K562 (cell line): ENCODE results near the gene DEDD2. TPM values are rescaled to one million over a fixed set of nuclear protein-coding genes. Genes with fewer than 3 reads are reported as not detected.

Source experiments
- ATAC-seq: fragments of 200-7000 bp; cut with Tn5 transposase; 3 replicates; pipeline ENCODE4 v1.9.1; 2020; ENCODE audit warnings: moderate library complexity
- BruUV-seq: library from RNA; stranded (reverse); fragments of 400-500 nt; replicated peaks from 2 replicates; lab custom pipeline; 2021; lab: Mats Ljungman, UMichigan
- CTCF ChIA-PET: fragments of 300-600 bp; formaldehyde crosslinking; extraction: SDS; loops from one replicate; lab custom pipeline; 2021; ENCODE audit warnings: low intra/inter-chr PET ratio; lab: Yijun Ruan, JAX
- POLR2A ChIA-PET: fragments of 300-600, 350-650 bp; sonication (Branson Sonifier 250); formaldehyde crosslinking; extraction: SDS; loops from one replicate; lab custom pipeline; 2021; ENCODE audit warnings: antibody characterized with exemption, inconsistent platforms; lab: Yijun Ruan, JAX
- DNase-seq, 4 experiments: peaks; one replicate each; pipeline versions ENCODE4 v3.0.0 to v3.0.0-alpha.2; 2011 to 2018; ENCODE audit warnings: low spot score in 3 of 4, mixed read lengths in 3 of 4; ENCODE audit errors: extremely low read depth in 1 of 4
- FAIRE-seq: peaks from 2 replicates; lab custom pipeline; 2011; peaks lifted over from hg19 to GRCh38; lab: Jason Lieb, UNC
- H2AFZ ChIP-seq: 2 replicates; pipeline ENCODE4 v1.6.0; 2011; ENCODE audit warnings: low read depth, low read length, control low read depth, inconsistent platforms
- H3K27ac ChIP-seq: fragments of 200-600 bp; 3 replicates; pipeline ENCODE4 v1.8.0; 2011; ENCODE audit warnings: low read depth, mild to moderate bottlenecking, control low read depth, inconsistent platforms, low read length, moderate library complexity, mixed read lengths; ENCODE audit errors: extremely low read depth
- H3K27me3 ChIP-seq, 2 experiments: fragments of 300-600 bp in 1 of 2; 2 replicates in 1 of 2; 3 replicates in 1 of 2; pipeline versions ENCODE4 v1.6.0 to v1.8.0; 2011; ENCODE audit warnings: inconsistent platforms in 2 of 2, low read length in 2 of 2, mild to moderate bottlenecking in 1 of 2, mixed read lengths in 1 of 2, moderate library complexity in 1 of 2; ENCODE audit not compliant: control insufficient read depth in 2 of 2, insufficient read depth in 2 of 2
- H3K36me3 ChIP-seq: fragments of 300-600 bp; 3 replicates; pipeline ENCODE4 v1.8.0; 2011; ENCODE audit warnings: mild to moderate bottlenecking, low read length, inconsistent platforms; ENCODE audit not compliant: control insufficient read depth, insufficient read depth
- H3K4me1 ChIP-seq, 2 experiments: fragments of 200-600 bp in 1 of 2; replicated peaks in 1 of 2; 2 replicates in 1 of 2; 3 replicates in 1 of 2; pipeline versions ENCODE4 v1.5.1 to v1.8.0; 2011; ENCODE audit warnings: inconsistent platforms in 2 of 2, low read length in 2 of 2, mild to moderate bottlenecking in 1 of 2, mixed read lengths in 1 of 2, moderate library complexity in 1 of 2; ENCODE audit not compliant: control insufficient read depth in 2 of 2, insufficient read depth in 2 of 2
- H3K4me2 ChIP-seq: 2 replicates; pipeline ENCODE4 v1.6.1; 2011; ENCODE audit warnings: low read length, control low read depth, inconsistent platforms, mixed read lengths; ENCODE audit not compliant: insufficient read depth
- H3K4me3 ChIP-seq: fragments of 200-600 bp; sonication (generic), shearing (Covaris generic); 2 replicates; pipeline ENCODE4 v1.5.1; 2016; ENCODE audit warnings: control low read depth, inconsistent platforms
- H3K79me2 ChIP-seq: fragments of 200-600 bp; 3 replicates; pipeline ENCODE4 v1.8.0; 2011; ENCODE audit warnings: low read length, inconsistent platforms; ENCODE audit not compliant: control insufficient read depth, insufficient read depth
- H3K9ac ChIP-seq, 2 experiments: 2 replicates each; pipeline versions ENCODE4 v1.6.0 to v1.6.1; 2011; ENCODE audit warnings: low read depth in 2 of 2, low read length in 2 of 2, control low read depth in 1 of 2, inconsistent platforms in 1 of 2, mild to moderate bottlenecking in 1 of 2, mixed read lengths in 1 of 2; ENCODE audit not compliant: insufficient read depth in 1 of 2
- H3K9me1 ChIP-seq: one replicate; pipeline ENCODE4 v1.6.0; 2011; ENCODE audit warnings: inconsistent platforms, mild to moderate bottlenecking, low read length, moderate library complexity; ENCODE audit not compliant: control insufficient read depth, insufficient read depth
- H3K9me3 ChIP-seq: replicated peaks from 2 replicates; pipeline ENCODE4 v1.5.1; 2011; ENCODE audit warnings: low read depth, low read length, inconsistent platforms; ENCODE audit not compliant: control insufficient read depth, insufficient read depth
- H4K20me1 ChIP-seq: replicated peaks from 2 replicates; pipeline ENCODE4 v1.6.1; 2011; ENCODE audit warnings: low read length, inconsistent platforms, mixed read lengths; ENCODE audit not compliant: control insufficient read depth, insufficient read depth
- ARID1B ChIP-seq: fragments of 450-650 bp; IDR thresholded peaks from 2 replicates; pipeline ENCODE4 v1.6.1; 2016; ENCODE audit warnings: antibody characterized with exemption, mild to moderate bottlenecking, inconsistent platforms
- ATF1 ChIP-seq, 2 experiments: fragments of 450-650 bp in 1 of 2; IDR thresholded peaks; 2 replicates each; pipeline ENCODE4 v1.6.1; 2016; ENCODE audit warnings: missing compliant biosample characterization in 1 of 2, missing genetic modification characterization in 1 of 2
- BHLHE40 ChIP-seq: IDR thresholded peaks from 2 replicates; pipeline ENCODE4 v1.6.1; 2011; ENCODE audit warnings: low read length, improper control_type of control experiment
- KDM4B ChIP-seq, 2 experiments: fragments of 450-650 bp in 1 of 2; sonication (generic) in 1 of 2; IDR thresholded peaks; 2 replicates each; pipeline ENCODE4 v1.6.1; 2016 to 2017; ENCODE audit warnings: borderline replicate concordance in 2 of 2, antibody characterized with exemption in 1 of 2, low read depth in 1 of 2, mild to moderate bottlenecking in 1 of 2
- RBM34 ChIP-seq: fragments of 200-400 bp; formaldehyde crosslinking; IDR thresholded peaks from 2 replicates; pipeline ENCODE4 v1.6.1; 2018; ENCODE audit warnings: low read length, borderline replicate concordance; ENCODE audit not compliant: insufficient read depth
- SMARCE1 ChIP-seq: fragments of 450-650 bp; IDR thresholded peaks from 2 replicates; pipeline ENCODE4 v1.7.1; 2016; ENCODE audit warnings: mild to moderate bottlenecking
- SPI1 ChIP-seq: IDR thresholded peaks from 2 replicates; pipeline ENCODE4 v1.6.1; 2011; ENCODE audit warnings: low read depth, low read length, control low read depth, borderline replicate concordance
- THRAP3 ChIP-seq: fragments of 450-650 bp; IDR thresholded peaks from 2 replicates; pipeline ENCODE4 v1.6.1; 2016; ENCODE audit warnings: mild to moderate bottlenecking, inconsistent platforms, borderline replicate concordance
- WGBS: fragments of 100-300 bp; shearing (Covaris generic); methylation state at CpG from one replicate; pipeline ENCODE4 v1.1.6; 2016; ENCODE audit warnings: low coverage, mixed read lengths; ENCODE audit not compliant: insufficient coverage; ENCODE audit errors: missing lambda C conversion rate; 5-methylcytosine and 5-hydroxymethylcytosine counted together
- in situ Hi-C: fragments of 300-500 bp; cut with MboI; formaldehyde crosslinking; loops from 4 replicates; pipeline ENCODE4 v1.15.0; 2018; ENCODE audit warnings: inconsistent platforms, mixed read lengths
- intact Hi-C: fragments of 100-400 bp; cut with micrococcal nuclease; formaldehyde crosslinking; loops from 2 replicates; pipeline ENCODE4 v1.14.2; 2022
- polyA plus RNA-seq, 8 experiments: library from polyadenylated mRNA; depleted of rRNA in 4 of 8; stranded (reverse) in 5 of 8; unstranded in 3 of 8; fragments of >200 nt; fragmentation: Nextera tagmentation in 2 of 8; fragmentation: Illumina TruSeq in 1 of 8; extraction: Ambion mirVana in 2 of 8; extraction: Trizol in 1 of 8; gene quantifications; 2 replicates each; pipeline versions ENCODE4 v1.2.1 to v1.2.3, GENCODE V29; 2011 to 2014; ENCODE audit warnings: inconsistent platforms in 1 of 8, missing spikeins in 1 of 8
- total RNA-seq, 7 experiments: library from RNA; depleted of rRNA in 6 of 7; stranded (reverse); fragments of >200 nt in 6 of 7; fragmentation: Illumina TruSeq in 2 of 7; extraction: Trizol in 2 of 7; gene quantifications; 2 replicates each; pipeline versions ENCODE4 v1.2.1 to v1.2.3, GENCODE V29; 2011 to 2021; ENCODE audit warnings: low replicate concordance in 1 of 7
- TF ChIP-seq, protein P1 (sequence below): conservative IDR thresholded peaks from 2 replicates; pipeline ENCODE4 v1.6.1; 2011; ENCODE audit warnings: low read depth, mild to moderate bottlenecking, low read length; ENCODE audit not compliant: control insufficient read depth
- TF ChIP-seq, protein P2 (sequence below): sonication (generic); formaldehyde crosslinking; IDR thresholded peaks from 2 replicates; pipeline ENCODE4 v1.8.1; 2023; ENCODE audit warnings: missing genetic modification reagents, mild to moderate bottlenecking, borderline replicate concordance
- TF ChIP-seq, protein P3 (sequence below): fragments of 450-650 bp; IDR thresholded peaks from 2 replicates; pipeline ENCODE4 v1.6.1; 2016; ENCODE audit warnings: borderline replicate concordance

DEDD2 gene
- total and polyA plus RNA-seq, 9 of the 15 experiments (the other 6 are each of a cell fraction or from before 2014, with no cell fraction given): 4.3 to 43.0 (median 29.2) TPM

DNA sequence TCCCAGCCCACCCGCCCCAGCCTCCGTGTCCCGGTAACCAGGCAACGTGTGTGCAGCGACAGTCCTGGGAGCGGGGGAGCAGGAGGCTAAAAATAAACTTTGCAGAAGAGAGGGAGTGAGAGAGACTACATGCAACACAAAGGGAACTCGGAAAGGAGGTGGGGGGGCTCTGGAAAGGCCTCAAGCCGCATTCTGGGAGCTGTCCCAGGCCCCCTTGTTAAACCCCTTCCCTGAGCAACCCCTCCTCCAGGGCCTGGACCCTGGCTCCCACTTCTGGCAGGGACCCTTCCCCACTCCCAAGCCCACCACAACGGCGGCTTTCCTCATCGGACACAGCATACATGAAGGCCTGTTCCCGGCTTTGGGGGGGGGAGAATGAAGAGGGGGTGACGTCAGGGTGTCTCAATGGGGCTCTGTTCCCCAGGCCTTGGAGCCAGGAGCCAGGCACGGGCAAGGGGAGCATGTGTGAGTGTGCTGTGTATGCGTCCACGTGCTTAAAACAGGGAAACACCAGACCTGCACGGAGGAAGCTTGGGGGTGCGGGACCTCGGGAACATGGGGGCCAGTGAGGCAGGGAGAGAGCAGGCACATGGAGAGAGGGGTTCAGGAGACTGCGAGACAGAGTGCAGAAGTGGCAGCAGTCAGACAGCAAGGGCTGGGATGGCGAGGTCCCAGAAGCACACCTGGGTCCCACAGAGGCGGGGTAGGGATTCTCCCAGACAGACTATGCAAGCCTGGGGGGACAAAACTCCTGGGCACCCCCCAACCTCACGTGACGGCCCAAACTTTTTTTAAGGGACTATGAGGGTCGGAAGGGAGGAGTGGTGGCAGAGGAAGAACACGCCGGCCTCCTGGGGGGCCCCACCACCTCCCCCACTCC, 35.1 kb upstream of the DEDD2 start:
- Histone ChIP-seq H3K9ac (peak overlapping the region; percentile 83 to 93), H3K4me2 (peak overlapping the region; percentile 95), H3K79me2 (peaks cover 52% of the 10 kb centered on the region), H3K4me3 (peak overlapping the region; percentile 98), H3K9me3 (no peaks in the 10 kb centered on the region), H2AFZ (0 out of 2 replicates have a peak overlapping the region, but pooled peaks have one; percentile 39), H3K27me3 (no peaks in the 10 kb centered on the region), H4K20me1 (peaks cover 10% of the 10 kb centered on the region; the same call in 1 of the 2 replicates), H3K4me1 (peaks cover 19 to 76% of the 10 kb centered on the region in 2 experiments), H3K36me3 (peaks cover 42% of the 10 kb centered on the region; the same call in 2 of the 3 replicates), H3K9me1 (peaks cover 7% of the 10 kb centered on the region), H3K27ac (peak overlapping the region; percentile 89)
- ChIA-PET POLR2A (interaction anchor here (2.3 kb wide), 1 partner anchor 10 kb away, joined by 9 read pairs; the partner anchor contains the start of gene GSK3A), CTCF (no interaction called here)
- ATAC-seq (0 out of 3 replicates have a peak, but pooled peaks have one; percentile 1), DNase-seq (peak in 1 of 4 experiments; percentile 57), FAIRE-seq (peak; percentile 67)
- in situ Hi-C loops (no loop called here), intact Hi-C loops (no loop called here)
- BruUV-seq: TSS peak; percentile 42
- WGBS: 3% methylated on average over 27 of the region's 27 CpGs
- TF ChIP-seq, protein P1, sequence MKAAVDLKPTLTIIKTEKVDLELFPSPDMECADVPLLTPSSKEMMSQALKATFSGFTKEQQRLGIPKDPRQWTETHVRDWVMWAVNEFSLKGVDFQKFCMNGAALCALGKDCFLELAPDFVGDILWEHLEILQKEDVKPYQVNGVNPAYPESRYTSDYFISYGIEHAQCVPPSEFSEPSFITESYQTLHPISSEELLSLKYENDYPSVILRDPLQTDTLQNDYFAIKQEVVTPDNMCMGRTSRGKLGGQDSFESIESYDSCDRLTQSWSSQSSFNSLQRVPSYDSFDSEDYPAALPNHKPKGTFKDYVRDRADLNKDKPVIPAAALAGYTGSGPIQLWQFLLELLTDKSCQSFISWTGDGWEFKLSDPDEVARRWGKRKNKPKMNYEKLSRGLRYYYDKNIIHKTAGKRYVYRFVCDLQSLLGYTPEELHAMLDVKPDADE: no peak
- TF ChIP-seq, protein P2, sequence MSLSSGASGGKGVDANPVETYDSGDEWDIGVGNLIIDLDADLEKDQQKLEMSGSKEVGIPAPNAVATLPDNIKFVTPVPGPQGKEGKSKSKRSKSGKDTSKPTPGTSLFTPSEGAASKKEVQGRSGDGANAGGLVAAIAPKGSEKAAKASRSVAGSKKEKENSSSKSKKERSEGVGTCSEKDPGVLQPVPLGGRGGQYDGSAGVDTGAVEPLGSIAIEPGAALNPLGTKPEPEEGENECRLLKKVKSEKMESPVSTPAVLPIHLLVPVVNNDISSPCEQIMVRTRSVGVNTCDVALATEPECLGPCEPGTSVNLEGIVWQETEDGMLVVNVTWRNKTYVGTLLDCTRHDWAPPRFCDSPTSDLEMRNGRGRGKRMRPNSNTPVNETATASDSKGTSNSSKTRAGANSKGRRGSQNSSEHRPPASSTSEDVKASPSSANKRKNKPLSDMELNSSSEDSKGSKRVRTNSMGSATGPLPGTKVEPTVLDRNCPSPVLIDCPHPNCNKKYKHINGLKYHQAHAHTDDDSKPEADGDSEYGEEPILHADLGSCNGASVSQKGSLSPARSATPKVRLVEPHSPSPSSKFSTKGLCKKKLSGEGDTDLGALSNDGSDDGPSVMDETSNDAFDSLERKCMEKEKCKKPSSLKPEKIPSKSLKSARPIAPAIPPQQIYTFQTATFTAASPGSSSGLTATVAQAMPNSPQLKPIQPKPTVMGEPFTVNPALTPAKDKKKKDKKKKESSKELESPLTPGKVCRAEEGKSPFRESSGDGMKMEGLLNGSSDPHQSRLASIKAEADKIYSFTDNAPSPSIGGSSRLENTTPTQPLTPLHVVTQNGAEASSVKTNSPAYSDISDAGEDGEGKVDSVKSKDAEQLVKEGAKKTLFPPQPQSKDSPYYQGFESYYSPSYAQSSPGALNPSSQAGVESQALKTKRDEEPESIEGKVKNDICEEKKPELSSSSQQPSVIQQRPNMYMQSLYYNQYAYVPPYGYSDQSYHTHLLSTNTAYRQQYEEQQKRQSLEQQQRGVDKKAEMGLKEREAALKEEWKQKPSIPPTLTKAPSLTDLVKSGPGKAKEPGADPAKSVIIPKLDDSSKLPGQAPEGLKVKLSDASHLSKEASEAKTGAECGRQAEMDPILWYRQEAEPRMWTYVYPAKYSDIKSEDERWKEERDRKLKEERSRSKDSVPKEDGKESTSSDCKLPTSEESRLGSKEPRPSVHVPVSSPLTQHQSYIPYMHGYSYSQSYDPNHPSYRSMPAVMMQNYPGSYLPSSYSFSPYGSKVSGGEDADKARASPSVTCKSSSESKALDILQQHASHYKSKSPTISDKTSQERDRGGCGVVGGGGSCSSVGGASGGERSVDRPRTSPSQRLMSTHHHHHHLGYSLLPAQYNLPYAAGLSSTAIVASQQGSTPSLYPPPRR: no peak
- TF ChIP-seq BHLHE40 (peak; percentile 75), THRAP3 (no peak), SMARCE1 (no peak), SPI1 (no peak), ATF1 (CRISPR knock-in tag; IDR thresholded peaks at IDR 0.05) (no peak), ATF1 (tag; IDR thresholded peaks at IDR 0.05) (peak; percentile 60), ARID1B (0 out of 2 replicates have a peak, but pooled peaks have one; percentile 6), RBM34 (no peak), KDM4B (IDR thresholded peaks at IDR 0.05; ENCODE audit: borderline replicate concordance in 2 of 2, low read depth in 1 of 2) (0 out of 4 replicates have a peak, but pooled peaks of 1 of the 2 experiments have one; percentile 35)
- TF ChIP-seq, protein P3, sequence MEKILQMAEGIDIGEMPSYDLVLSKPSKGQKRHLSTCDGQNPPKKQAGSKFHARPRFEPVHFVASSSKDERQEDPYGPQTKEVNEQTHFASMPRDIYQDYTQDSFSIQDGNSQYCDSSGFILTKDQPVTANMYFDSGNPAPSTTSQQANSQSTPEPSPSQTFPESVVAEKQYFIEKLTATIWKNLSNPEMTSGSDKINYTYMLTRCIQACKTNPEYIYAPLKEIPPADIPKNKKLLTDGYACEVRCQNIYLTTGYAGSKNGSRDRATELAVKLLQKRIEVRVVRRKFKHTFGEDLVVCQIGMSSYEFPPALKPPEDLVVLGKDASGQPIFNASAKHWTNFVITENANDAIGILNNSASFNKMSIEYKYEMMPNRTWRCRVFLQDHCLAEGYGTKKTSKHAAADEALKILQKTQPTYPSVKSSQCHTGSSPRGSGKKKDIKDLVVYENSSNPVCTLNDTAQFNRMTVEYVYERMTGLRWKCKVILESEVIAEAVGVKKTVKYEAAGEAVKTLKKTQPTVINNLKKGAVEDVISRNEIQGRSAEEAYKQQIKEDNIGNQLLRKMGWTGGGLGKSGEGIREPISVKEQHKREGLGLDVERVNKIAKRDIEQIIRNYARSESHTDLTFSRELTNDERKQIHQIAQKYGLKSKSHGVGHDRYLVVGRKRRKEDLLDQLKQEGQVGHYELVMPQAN: peak; percentile 51; the same call in 1 of the 2 replicates
